NCI-H460 (cell line): ENCODE measurements around the gene FAM219A. TPM values are rescaled to one million over a fixed set of nuclear protein-coding genes. Genes with fewer than 3 reads are reported as not detected.
A peak's percentile ranks its signal among the peaks of the same experiment; 100 is the strongest.

Experiments used
- DNase-seq: peaks from one replicate; pipeline ENCODE4 v3.0.0-alpha.2; 2016; ENCODE audit warnings: low read depth; ENCODE audit errors: extremely low read depth
- polyA plus RNA-seq: library from polyadenylated mRNA; depleted of rRNA; stranded (reverse); fragments of >200 nt; gene quantifications from 2 replicates; pipeline ENCODE4 v1.2.3, GENCODE V29; 2014; cell fraction: nucleus; rRNA removed
- total RNA-seq: library from RNA; depleted of rRNA; stranded (reverse); fragments of >200 nt; shearing (Covaris generic); gene quantifications from 2 replicates; pipeline ENCODE4 v1.2.3, GENCODE V29; 2014; rRNA removed

FAM219A gene, protein sequence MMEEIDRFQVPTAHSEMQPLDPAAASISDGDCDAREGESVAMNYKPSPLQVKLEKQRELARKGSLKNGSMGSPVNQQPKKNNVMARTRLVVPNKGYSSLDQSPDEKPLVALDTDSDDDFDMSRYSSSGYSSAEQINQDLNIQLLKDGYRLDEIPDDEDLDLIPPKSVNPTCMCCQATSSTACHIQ
- total RNA-seq = 7.7 and 9.3 TPM in 2 replicates
- polyA plus RNA-seq = 13.6 and 16.0 TPM in 2 replicates

DNA sequence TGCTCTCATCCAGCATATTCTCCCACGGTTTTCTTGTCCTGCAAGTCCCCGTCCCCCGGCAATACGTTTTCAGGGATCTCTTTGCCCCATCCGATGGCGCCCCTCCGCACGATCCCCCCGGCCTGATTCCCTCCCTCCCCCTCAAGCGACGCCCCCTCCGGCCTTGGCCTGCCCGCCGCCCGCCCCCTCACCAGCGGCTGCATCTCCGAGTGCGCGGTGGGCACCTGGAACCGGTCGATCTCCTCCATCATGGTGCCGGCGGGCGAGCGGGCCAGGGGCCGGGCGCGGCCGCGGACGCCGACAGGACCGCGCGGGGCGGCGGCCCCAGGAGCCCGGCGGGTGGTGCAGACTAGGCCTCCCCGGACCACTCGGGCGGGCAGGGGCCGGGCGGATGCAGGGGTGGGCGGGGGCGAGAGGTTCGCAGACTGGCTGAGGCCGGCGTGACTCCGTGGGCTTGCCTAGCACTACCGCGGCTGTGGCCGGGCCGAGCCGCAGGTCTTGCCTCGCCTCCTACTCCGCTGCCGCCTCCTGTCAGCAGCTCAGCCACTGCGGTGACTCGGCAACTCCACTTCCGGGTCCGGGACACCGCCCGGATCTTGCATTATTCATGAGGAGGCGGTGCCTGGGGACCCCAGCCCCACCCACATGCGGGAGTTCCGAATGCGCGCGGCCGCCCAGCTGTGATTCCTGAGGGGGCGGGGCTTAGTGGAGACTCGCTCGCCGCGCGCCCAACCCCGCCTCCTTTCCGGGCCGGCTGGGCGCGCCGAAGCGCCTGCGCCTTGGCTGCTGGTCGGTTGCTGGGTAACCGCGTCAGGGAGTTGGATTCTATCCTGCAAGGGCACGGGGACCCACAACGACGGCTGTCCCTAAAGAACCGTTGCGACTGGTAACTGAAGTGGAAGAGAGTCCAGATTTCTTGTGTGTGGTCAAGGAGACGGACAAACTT is at the start of gene FAM219A, which contains the start of gene DNAI1:
FAM219A (minus strand) TSS at position 558 of the 946 bp plus-strand sequence; CDS start at position 251, 307 bp downstream.
DNAI1 (plus strand) TSS at position 793 of the 946 bp plus-strand sequence. CDS start 201 bp downstream, outside the sequence.
- peak; percentile 95 for DNase-seq

- DNase-seq = no peak
Observed at GRCh38 chr9:34507966-34508365, 49.6 kb upstream of the FAM219A start.

DNA sequence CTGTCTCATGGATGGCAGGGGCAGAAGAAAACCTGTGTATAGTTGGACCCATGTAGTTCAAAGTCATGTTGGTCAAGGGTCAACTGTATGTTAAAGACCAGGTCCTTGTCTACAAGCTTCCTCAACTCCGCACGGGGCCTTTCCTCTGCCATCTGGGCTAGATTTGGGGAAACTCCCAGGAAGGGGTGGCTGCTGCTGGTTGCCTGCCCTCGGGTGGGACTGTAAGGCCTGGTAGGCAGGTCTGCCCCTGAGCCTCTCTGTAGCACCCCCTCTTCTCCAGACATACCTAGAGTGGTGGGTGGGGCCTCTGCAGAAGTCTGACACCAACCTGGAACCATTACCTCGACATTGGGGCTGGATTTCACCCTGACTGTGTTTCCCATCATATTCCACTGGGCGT is 49.2 kb upstream of the FAM219A start:
- DNase-seq = no peak

GRCh38 chr9:34506623-34507022 is 48.3 kb upstream of the FAM219A start:
- no peak for DNase-seq

DNA sequence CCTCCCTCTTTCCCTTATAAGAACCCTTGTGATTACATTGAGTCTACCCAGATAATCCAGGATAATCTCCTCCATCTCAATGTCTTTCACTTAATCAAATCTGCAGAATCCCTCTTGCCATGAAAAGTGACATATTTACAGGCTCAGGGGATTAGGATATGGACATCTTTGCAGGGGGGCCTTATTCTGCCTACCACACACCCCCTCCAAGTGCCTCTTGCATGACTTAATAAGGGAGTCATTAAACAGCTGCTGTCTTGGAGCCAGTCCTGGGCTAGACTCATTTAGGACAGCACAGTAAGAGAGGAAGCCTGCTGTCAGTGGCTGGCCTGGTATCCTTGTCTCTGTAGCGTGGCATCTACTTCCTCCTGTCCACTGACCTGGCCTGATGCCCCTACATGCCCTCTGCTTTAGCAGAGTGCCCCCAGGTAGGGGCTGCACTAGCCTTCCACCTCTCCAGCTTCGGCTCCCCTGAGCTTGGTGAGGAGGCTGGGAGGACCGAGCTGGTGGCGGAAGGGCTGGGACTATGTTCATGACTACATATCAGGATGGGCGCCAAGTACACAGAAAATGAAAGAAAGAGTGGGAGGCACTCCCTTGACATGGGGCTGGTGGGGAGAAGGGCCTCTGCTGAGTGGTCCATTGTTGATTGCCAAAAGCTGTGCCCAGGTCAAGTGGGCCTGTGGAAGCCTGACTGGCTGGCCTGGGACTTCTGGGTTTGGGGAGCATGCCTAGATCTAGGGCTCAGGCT is 47.2 kb upstream of the FAM219A start:
- DNase-seq = no peak

DNA sequence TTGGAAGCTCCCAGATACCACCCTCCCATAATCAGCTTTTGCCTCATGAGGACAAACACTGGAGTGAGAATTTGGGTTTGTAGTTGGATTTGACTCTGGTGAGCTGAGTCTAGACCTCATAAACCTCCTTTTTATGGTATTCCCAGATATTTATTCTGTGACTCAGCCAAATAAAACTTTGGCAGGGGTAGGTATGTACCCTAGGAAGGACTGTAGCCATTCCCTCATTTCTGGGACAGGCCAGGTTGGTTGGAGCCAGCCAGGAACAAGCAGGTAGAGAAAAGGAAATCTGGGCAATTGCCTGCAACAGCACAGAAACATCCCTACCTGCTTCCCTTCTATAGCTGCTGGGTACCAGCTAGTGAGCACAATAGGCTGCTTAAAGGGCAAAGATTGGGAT is 45.0 kb upstream of the FAM219A start:
- no peak for DNase-seq

DNA sequence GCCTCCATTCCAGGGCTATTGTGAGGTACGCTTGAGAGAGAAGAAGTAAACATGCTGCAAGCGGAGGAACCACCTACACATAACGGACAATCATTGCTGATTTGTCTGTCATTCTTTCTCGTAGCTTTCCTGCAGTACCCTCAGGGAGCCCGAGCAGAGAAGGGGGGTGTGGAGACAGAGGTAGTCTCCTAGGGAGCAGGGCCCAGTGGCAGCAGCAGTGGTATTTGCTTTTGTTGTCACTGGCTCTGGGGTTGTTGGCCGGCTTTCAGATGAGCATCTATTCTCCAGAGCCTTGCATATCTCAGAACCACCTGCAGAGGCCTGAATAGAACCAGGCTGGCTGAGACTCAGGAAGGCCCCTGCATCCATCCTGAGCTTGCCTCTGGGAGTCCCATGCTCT is 44.5 kb upstream of the FAM219A start:
- no peak for DNase-seq

DNA sequence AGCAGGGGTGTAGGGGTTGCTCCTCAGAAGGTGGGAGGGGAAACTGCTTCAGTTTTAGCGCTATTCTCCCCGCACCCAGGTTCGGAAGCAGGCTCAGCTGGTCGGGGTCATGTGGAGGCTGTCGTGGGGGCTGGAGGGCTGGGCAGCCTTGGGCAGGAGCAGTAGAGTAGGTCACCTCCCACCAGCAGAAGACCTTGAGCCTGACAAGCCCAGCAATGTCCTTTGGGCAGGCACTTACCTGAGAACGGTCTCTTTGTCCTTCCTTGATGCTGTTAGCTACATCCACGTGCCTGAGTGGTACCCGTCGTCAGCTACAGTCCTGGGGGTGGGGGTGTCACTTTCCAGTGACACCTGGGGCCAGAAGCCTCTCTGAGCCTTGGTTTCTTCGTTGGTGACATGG is 44.1 kb upstream of the FAM219A start:
- no peak for DNase-seq

GRCh38 chr9:34501889-34502425 is 43.6 kb upstream of the FAM219A start:
- no peak for DNase-seq

DNA sequence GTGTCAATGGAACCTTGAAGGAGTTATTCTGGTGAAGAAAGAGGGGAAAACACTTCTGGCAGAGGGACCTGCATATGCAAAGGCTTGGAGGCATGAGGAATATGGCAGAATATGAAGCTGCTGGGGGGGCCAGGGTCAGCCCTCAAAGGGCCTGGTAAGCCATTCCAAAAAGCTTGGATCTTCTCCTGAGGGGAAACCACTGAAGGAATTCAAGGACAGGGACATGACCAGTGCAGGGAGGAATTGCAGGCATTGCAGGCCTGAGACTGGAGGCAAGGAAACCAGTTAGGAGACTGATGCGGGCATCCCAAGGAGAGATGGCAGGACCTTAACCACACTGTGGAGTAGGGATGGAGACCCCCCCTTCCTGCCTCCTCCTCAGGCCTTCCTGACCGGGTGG is 43.0 kb upstream of the FAM219A start:
- no peak for DNase-seq

DNA sequence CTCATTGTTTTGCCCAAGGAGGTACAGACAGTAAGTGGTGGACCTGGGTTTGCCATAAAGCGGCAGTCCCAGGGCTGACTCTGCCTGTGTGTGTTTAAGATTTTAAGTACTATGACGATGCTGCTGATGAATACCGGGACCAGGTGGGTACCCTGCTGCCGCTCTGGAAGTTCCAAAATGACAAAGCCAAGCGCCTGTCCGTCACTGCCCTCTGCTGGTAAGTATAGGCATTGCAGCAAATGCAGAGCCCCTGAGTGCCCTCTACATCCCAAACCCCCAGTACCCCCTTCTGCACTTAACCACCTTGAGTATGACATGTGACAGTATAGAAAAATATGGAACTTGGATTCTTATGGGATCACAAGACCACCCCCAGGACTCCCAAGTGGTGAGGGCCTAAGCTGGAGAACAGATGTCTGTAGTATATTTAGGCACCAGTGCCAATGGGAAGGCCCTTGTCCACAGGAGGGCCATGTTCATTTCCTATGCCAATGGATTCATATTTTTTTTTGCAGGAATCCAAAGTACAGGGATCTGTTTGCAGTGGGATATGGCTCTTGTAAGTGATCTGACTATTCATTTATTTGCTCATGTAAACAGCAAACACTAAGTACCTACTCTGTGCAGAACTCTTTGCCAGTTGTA is 42.4 kb upstream of the FAM219A start:
- DNase-seq = peak; percentile 27

GRCh38 chr9:34499076-34499475 is 40.7 kb upstream of the FAM219A start:
- DNase-seq = no peak

DNA sequence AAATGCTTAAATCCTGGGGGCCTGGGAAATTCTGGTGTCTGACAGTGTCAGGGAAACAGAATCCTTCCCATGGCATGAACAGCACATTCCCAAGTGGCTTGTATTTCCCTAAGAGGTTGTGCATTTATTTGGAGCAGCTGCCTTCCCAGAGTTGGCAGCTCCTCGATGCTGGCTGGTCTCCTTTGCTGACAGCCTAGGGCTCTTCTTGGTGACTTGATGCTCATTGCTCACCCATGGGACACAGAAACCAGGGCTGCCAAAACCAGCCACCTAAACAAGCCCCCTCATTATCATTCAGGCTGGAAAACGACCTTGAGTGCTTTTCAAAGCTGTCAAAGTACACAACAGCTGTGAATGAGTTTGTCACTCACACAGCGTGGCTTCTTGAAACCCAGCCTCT is 40.2 kb upstream of the FAM219A start:
- no peak for DNase-seq

- no peak for DNase-seq
Observed at GRCh38 chr9:34496149-34496712, 37.9 kb upstream of the FAM219A start.

DNA sequence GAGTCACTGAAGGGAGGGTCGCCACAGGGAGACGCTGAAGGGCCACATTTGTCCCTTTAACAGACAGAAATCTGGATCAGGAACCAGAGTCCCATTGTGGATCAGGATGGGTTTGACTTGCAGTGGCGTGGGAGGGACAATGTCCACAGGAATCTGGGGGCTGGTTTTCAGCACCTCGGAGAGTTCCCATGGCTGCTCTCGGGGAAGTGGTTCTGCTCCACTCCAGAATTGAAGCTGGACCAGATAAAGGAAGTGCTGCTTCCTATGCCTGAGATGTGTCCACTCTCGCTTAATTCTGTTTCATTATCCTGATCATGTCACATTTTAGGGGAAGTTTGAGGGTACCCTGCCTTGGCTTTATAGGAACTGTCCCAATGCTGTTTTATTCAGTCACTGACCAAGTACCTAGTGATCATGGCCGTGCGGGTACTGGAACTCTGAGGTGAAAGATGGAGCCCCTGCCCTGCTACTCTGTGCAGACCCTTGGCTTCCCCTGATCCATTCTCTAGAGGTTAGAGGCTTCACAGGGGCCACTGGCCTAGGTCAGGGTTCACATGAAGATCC is 35.7 kb upstream of the FAM219A start:
- DNase-seq = peak; percentile 18

DNA sequence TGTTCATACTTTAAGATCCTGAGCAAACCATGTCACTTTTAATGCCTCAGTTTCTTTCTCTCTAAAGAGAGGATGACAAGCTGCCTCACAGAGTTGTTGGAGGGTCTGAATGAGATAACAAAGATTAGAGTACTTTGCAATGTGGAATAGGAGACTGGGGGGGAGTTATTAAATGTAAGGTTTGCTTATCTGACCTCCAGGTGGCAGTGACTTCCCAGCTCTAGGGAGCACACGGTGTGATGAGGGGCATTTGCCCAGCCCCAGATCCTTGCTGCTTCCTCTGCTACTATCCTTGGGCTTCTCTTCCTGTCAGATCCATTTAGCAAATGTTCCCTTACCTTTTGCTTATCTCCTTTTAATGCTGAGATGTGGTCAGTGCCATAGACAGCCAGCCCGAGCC is 33.7 kb upstream of the FAM219A start:
- no peak for DNase-seq

- no peak for DNase-seq
Observed at GRCh38 chr9:34491596-34491995, 33.2 kb upstream of the FAM219A start.

GRCh38 chr9:34490760-34491159 is 32.4 kb upstream of the FAM219A start:
- no peak for DNase-seq

DNA sequence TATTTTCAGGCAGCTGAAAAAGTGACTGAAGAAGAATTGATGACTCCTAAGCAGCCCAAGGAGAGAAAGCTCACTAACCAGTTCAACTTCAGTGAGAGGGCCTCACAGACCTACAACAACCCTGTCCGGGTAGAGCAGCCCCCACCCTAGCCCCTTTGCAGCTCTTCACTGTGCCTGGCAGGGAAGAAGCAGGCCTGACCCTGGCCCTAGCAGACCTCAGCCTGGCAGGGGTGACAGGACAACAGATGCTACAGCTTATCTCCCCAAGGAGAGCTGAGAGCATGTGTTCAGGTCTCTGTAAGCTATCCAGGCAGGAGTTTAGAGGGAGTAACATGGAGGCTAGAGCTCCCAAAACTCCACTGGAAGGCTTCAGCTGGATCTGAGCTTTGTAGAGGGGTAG is 32.0 kb upstream of the FAM219A start:
- no peak for DNase-seq

GRCh38 chr9:34486572-34486971 is 28.2 kb upstream of the FAM219A start:
- no peak for DNase-seq
